Suprapubic skin (tissue), 3 donors: Measurements from ENCODE around the gene SEMA3D.

Experiments
- CTCF ChIP-seq, 2 donors: fragments of 200-600 bp in 1 of 2; fragments of 450-650 bp in 1 of 2; sonication (generic) in 1 of 2; IDR thresholded peaks; one replicate each; pipeline ENCODE4 v1.5.1; 2016 to 2019; ENCODE audit warnings: antibody characterized with exemption in 2 of 2, mild to moderate bottlenecking in 1 of 2, moderate library complexity in 1 of 2
- POLR2AphosphoS5 ChIP-seq, 3 donors: sonication (generic); formaldehyde crosslinking; IDR thresholded peaks; one replicate each; pipeline ENCODE4 v1.6.1; 2017; ENCODE audit warnings: antibody characterized with exemption in 3 of 3

GRCh38 chr7:85220023-85220422 is 33.2 kb upstream of the SEMA3D start:
- TF ChIP-seq CTCF (IDR thresholded peaks at IDR 0.05): no peak
- TF ChIP-seq POLR2AphosphoS5 (IDR thresholded peaks at IDR 0.05): no peak
